ENCODE measurements around the gene SIL1.

Gene SIL1

GRCh38 chr5:139091439-139092156 is 106.6 kb downstream of the SIL1 start:
- no peak for DNase-seq (ENCODE audit: low spot score)
- TF ChIP-seq CTCF (IDR thresholded peaks at IDR 0.05; ENCODE audit: borderline replicate concordance, control extremely low read depth, extremely low read depth, insufficient read depth, missing control alignments): peak; percentile 20
- in situ Hi-C loops (cut with MboI; ENCODE audit: low sequenced_read_pairs, unreplicated experiment): no loop called here

- no peak for TF ChIP-seq CTCF (IDR thresholded peaks at IDR 0.05; ENCODE audit: borderline replicate concordance, control extremely low read depth, extremely low read depth, insufficient read depth, missing control alignments)
- in situ Hi-C loops (cut with MboI; ENCODE audit: low sequenced_read_pairs, unreplicated experiment): no loop called here
- no peak for DNase-seq (ENCODE audit: low spot score)
Measured at GRCh38 chr5:139090581-139090980, 107.6 kb downstream of the SIL1 start.

DNA sequence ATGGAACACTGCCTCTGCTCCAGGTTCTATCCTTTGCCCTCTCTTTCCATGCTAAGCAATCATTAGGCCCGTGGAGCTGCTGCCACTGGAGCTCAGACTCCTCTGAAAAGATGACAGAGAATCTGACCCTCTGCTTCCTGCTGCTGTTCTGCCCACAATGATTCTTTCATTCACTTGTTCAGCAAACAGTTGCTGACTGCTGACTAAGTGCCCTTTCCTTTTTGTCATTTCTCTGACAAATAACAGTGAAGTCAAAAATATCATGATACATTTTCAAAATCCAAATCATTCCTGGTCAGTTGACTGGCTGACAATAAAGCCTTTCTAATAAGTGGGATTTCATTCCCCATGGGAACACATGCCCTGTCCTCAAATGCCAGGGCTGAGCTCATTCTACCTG is 110.1 kb downstream of the SIL1 start:
- in situ Hi-C loops (cut with MboI; ENCODE audit: low sequenced_read_pairs, unreplicated experiment): no loop called here
- no peak for DNase-seq (ENCODE audit: low spot score)
- TF ChIP-seq CTCF (IDR thresholded peaks at IDR 0.05; ENCODE audit: borderline replicate concordance, control extremely low read depth, extremely low read depth, insufficient read depth, missing control alignments): no peak

GRCh38 chr5:139082813-139083498 is 115.2 kb downstream of the SIL1 start:
- in situ Hi-C loops (cut with MboI; ENCODE audit: low sequenced_read_pairs, unreplicated experiment): no loop called here
- TF ChIP-seq CTCF (IDR thresholded peaks at IDR 0.05; ENCODE audit: borderline replicate concordance, control extremely low read depth, extremely low read depth, insufficient read depth, missing control alignments): no peak
- DNase-seq (ENCODE audit: low spot score): no peak

GRCh38 chr5:139079991-139080610 is 118.1 kb downstream of the SIL1 start:
- TF ChIP-seq CTCF (IDR thresholded peaks at IDR 0.05; ENCODE audit: borderline replicate concordance, control extremely low read depth, extremely low read depth, insufficient read depth, missing control alignments): no peak
- in situ Hi-C loops (cut with MboI; ENCODE audit: low sequenced_read_pairs, unreplicated experiment): no loop called here
- DNase-seq (ENCODE audit: low spot score): no peak

GRCh38 chr5:139079225-139079990 is 118.8 kb downstream of the SIL1 start:
- no peak for DNase-seq (ENCODE audit: low spot score)
- TF ChIP-seq CTCF (IDR thresholded peaks at IDR 0.05; ENCODE audit: borderline replicate concordance, control extremely low read depth, extremely low read depth, insufficient read depth, missing control alignments): no peak
- in situ Hi-C loops (cut with MboI; ENCODE audit: low sequenced_read_pairs, unreplicated experiment): no loop called here
